ENCODE measurements around the gene NR1D2. TPM values are rescaled to one million over a fixed set of nuclear protein-coding genes. Genes with fewer than 3 reads are reported as not detected.
A peak's percentile ranks its signal among the peaks of the same experiment; 100 is the strongest.

The NR1D2 gene
- total and polyA plus RNA-seq, 8 donors = 5.5 to 105 (median 19.8) TPM

GRCh38 chr3:23991306-23991682 lies 46.2 kb downstream of the NR1D2 start:
- Histone ChIP-seq H3K27ac (peak overlapping the region in 1 of 5 donors; percentile 63), H3K4me3 (no peak overlapping the region), H3K36me3 (no peaks in the 10 kb centered on the region), H3K9me3 (no peaks in the 10 kb centered on the region), H3K27me3 (no peaks in the 10 kb centered on the region), H3K4me1 (peaks cover 0 to 34% (median 18%) of the 10 kb centered on the region in 4 donors)
- TF ChIP-seq POLR2A (IDR thresholded peaks at IDR 0.05) (no peak), EP300 (IDR thresholded peaks at IDR 0.05) (no peak), POLR2AphosphoS5 (IDR thresholded peaks at IDR 0.05) (no peak)
- TF ChIP-seq, protein P1, sequence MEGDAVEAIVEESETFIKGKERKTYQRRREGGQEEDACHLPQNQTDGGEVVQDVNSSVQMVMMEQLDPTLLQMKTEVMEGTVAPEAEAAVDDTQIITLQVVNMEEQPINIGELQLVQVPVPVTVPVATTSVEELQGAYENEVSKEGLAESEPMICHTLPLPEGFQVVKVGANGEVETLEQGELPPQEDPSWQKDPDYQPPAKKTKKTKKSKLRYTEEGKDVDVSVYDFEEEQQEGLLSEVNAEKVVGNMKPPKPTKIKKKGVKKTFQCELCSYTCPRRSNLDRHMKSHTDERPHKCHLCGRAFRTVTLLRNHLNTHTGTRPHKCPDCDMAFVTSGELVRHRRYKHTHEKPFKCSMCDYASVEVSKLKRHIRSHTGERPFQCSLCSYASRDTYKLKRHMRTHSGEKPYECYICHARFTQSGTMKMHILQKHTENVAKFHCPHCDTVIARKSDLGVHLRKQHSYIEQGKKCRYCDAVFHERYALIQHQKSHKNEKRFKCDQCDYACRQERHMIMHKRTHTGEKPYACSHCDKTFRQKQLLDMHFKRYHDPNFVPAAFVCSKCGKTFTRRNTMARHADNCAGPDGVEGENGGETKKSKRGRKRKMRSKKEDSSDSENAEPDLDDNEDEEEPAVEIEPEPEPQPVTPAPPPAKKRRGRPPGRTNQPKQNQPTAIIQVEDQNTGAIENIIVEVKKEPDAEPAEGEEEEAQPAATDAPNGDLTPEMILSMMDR (IDR thresholded peaks at IDR 0.05) = no peak
- intact Hi-C loops (cut with DNase I; ENCODE audit: low total_unique reads) = loop anchor here (10.0 kb wide), 1 partner anchor 694 kb away; no protein-coding TSS in a partner anchor
- WGBS, 5 donors = 81 to 93% (median 86%) methylated on average over 3 of the region's 3 CpGs
- DNase-seq = no peak

- peak overlapping the region in 2 of 5 donors; percentile 42 to 63 for H3K27ac ChIP-seq
- H3K4me1 ChIP-seq = peaks cover 0 to 34% (median 18%) of the 10 kb centered on the region in 4 donors
- 57 to 68% (median 60%) methylated on average over 9 of the region's 9 CpGs for WGBS, 5 donors
- no peaks in the 10 kb centered on the region for H3K27me3 ChIP-seq
- no peak overlapping the region for H3K4me3 ChIP-seq
- H3K9me3 ChIP-seq = no peaks in the 10 kb centered on the region
- peak in 1 of 3 donors; percentile 11 for TF ChIP-seq POLR2AphosphoS5 (IDR thresholded peaks at IDR 0.05)
- no peak for TF ChIP-seq POLR2A (IDR thresholded peaks at IDR 0.05)
- peak in 1 of 2 donors; percentile 80 for DNase-seq
- no peaks in the 10 kb centered on the region for H3K36me3 ChIP-seq
- intact Hi-C loops (cut with DNase I; ENCODE audit: low total_unique reads) = loop anchor here (10.0 kb wide), 1 partner anchor 693 kb away; no protein-coding TSS in a partner anchor
These were observed 46.9 kb downstream of the NR1D2 start for GRCh38 chr3:23991683-23992628.

GRCh38 chr3:23993556-23994243 lies 48.6 kb downstream of the NR1D2 start:
- H3K27ac ChIP-seq = peak overlapping the region in 2 of 5 donors; percentile 26 to 47

DNA sequence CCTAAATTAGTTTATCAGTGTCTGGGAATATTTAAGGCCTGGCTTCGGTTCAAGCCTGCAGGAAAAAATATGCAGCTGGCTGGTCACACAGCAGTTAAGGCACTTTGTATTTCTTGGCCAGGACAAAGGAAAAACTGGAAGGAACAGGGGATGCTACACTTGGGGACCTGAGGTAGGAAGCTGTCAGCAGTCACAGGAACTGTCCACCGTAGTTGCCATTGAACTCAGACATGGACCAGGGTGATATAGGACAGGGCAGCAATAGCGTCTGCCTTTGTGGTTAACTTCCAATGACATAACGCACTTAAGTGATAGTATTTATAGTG lies 49.1 kb downstream of the NR1D2 start:
- intact Hi-C loops (cut with DNase I; ENCODE audit: low total_unique reads) = loop anchor here (10.0 kb wide), 1 partner anchor 691 kb away; no protein-coding TSS in a partner anchor
- H3K27me3 ChIP-seq = no peaks in the 10 kb centered on the region
- DNase-seq = peak in 1 of 2 donors; percentile 54
- WGBS, 5 donors = 48 to 68% (median 63%) methylated on average over 4 of the region's 4 CpGs
- TF ChIP-seq, protein P1 (IDR thresholded peaks at IDR 0.05) = no peak
- no peak for TF ChIP-seq POLR2AphosphoS5 (IDR thresholded peaks at IDR 0.05)
- TF ChIP-seq POLR2A (IDR thresholded peaks at IDR 0.05) = no peak
- no peak for TF ChIP-seq EP300 (IDR thresholded peaks at IDR 0.05)
- no peak overlapping the region for H3K4me3 ChIP-seq
- H3K27ac ChIP-seq = peak overlapping the region in 1 of 5 donors; percentile 26
- H3K4me1 ChIP-seq = peaks cover 0 to 39% (median 20%) of the 10 kb centered on the region in 4 donors
- H3K9me3 ChIP-seq = no peaks in the 10 kb centered on the region
- H3K36me3 ChIP-seq = no peaks in the 10 kb centered on the region

More at GRCh38 chr3:23993556-23994243, 48.6 kb downstream of the NR1D2 start:
- intact Hi-C loops (cut with DNase I; ENCODE audit: low total_unique reads) = loop anchor here (10.0 kb wide), 1 partner anchor 691 kb away; no protein-coding TSS in a partner anchor
- H3K9me3 ChIP-seq = no peaks in the 10 kb centered on the region
- peak in 1 of 2 donors; percentile 34 for DNase-seq
- H3K4me3 ChIP-seq = no peak overlapping the region
- TF ChIP-seq, protein P1 (IDR thresholded peaks at IDR 0.05) = no peak
- TF ChIP-seq POLR2A (IDR thresholded peaks at IDR 0.05) (no peak), EP300 (IDR thresholded peaks at IDR 0.05) (no peak), POLR2AphosphoS5 (IDR thresholded peaks at IDR 0.05) (no peak)
- no peaks in the 10 kb centered on the region for H3K27me3 ChIP-seq
- 60 to 78% (median 72%) methylated on average over 5 of the region's 5 CpGs for WGBS, 5 donors
- H3K4me1 ChIP-seq = peaks cover 0 to 34% (median 18%) of the 10 kb centered on the region in 4 donors
- no peaks in the 10 kb centered on the region for H3K36me3 ChIP-seq

Data from stomach (tissue), 9 donors.